Kidney epithelial cell (primary cell): ENCODE measurements around the gene C1orf198. TPM values are rescaled to one million over a fixed set of nuclear protein-coding genes. Genes with fewer than 3 reads are reported as not detected.

Source experiments
- DNase-seq: peaks from one replicate; pipeline ENCODE4 v3.0.0-alpha.2; 2010; ENCODE audit warnings: low read depth
- H3K27me3 ChIP-seq: 2 replicates; pipeline ENCODE4 v1.6.0; 2011; ENCODE audit warnings: low read length; ENCODE audit not compliant: control insufficient read depth, insufficient read depth
- H3K36me3 ChIP-seq: 2 replicates; pipeline ENCODE4 v1.5.1; 2011; ENCODE audit warnings: low read length; ENCODE audit not compliant: control insufficient read depth, insufficient read depth
- H3K4me3 ChIP-seq: 2 replicates; pipeline ENCODE4 v1.5.1; 2011; ENCODE audit warnings: low read depth, mild to moderate bottlenecking, control low read depth, low read length
- CTCF ChIP-seq: IDR thresholded peaks from 2 replicates; pipeline ENCODE4 v1.5.1; 2011; ENCODE audit warnings: mild to moderate bottlenecking, moderate library complexity, low read length, control low read depth, inconsistent platforms; ENCODE audit not compliant: insufficient read depth, poor library complexity, severe bottlenecking
- total RNA-seq: library from RNA; depleted of rRNA; stranded (reverse); fragments of >200 nt; gene quantifications from 2 replicates; pipeline ENCODE4 v1.2.3, GENCODE V29; 2015

The C1orf198 gene
- total RNA-seq, 1 donor from 2014 or later, result 68.6 TPM

- Histone ChIP-seq H3K36me3 (peaks cover 1% of the 10 kb centered on the region), H3K4me3 (no peak overlapping the region), H3K27me3 (no peaks in the 10 kb centered on the region)
- DNase-seq, result no peak
- no peak for TF ChIP-seq CTCF
These were observed 42.4 kb upstream of the C1orf198 start for GRCh38 chr1:230910755-230911117.

- Histone ChIP-seq H3K27me3 (no peaks in the 10 kb centered on the region), H3K36me3 (peaks cover 1% of the 10 kb centered on the region), H3K4me3 (no peak overlapping the region)
- DNase-seq, result no peak
- TF ChIP-seq CTCF, result no peak
These were observed 41.8 kb upstream of the C1orf198 start for GRCh38 chr1:230909974-230910754.

GRCh38 chr1:230907472-230908205, 39.3 kb upstream of the C1orf198 start:
- DNase-seq, result no peak
- TF ChIP-seq CTCF, result no peak
- Histone ChIP-seq H3K4me3 (no peak overlapping the region), H3K27me3 (no peaks in the 10 kb centered on the region), H3K36me3 (peaks cover 1% of the 10 kb centered on the region)

- Histone ChIP-seq H3K27me3 (no peaks in the 10 kb centered on the region), H3K4me3 (no peak overlapping the region), H3K36me3 (peaks cover 1% of the 10 kb centered on the region)
- TF ChIP-seq CTCF, result no peak
- no peak for DNase-seq
These were observed 37.9 kb upstream of the C1orf198 start for GRCh38 chr1:230906226-230906625.

GRCh38 chr1:230905733-230906132, 37.4 kb upstream of the C1orf198 start:
- H3K4me3 ChIP-seq, result no peak overlapping the region
- H3K36me3 ChIP-seq, result peaks cover 1% of the 10 kb centered on the region
- no peak for TF ChIP-seq CTCF
- H3K27me3 ChIP-seq, result no peaks in the 10 kb centered on the region
- no peak for DNase-seq
